K562 (cell line): ENCODE results near the gene RPTOR. TPM values are rescaled to one million over a fixed set of nuclear protein-coding genes. Genes with fewer than 3 reads are reported as not detected.

Experiments used
- ATAC-seq: fragments of 200-7000 bp; cut with Tn5 transposase; 3 replicates; pipeline ENCODE4 v1.9.1; 2020; ENCODE audit warnings: moderate library complexity
- BruUV-seq: library from RNA; stranded (reverse); fragments of 400-500 nt; replicated peaks from 2 replicates; lab custom pipeline; 2021; lab: Mats Ljungman, UMichigan
- CTCF ChIA-PET: fragments of 300-600 bp; formaldehyde crosslinking; extraction: SDS; loops from one replicate; lab custom pipeline; 2021; ENCODE audit warnings: low intra/inter-chr PET ratio; lab: Yijun Ruan, JAX
- POLR2A ChIA-PET: fragments of 300-600, 350-650 bp; sonication (Branson Sonifier 250); formaldehyde crosslinking; extraction: SDS; loops from one replicate; lab custom pipeline; 2021; ENCODE audit warnings: antibody characterized with exemption, inconsistent platforms; lab: Yijun Ruan, JAX
- DNase-seq, 4 experiments: peaks; one replicate each; pipeline versions ENCODE4 v3.0.0 to v3.0.0-alpha.2; 2011 to 2018; ENCODE audit warnings: low spot score in 3 of 4, mixed read lengths in 3 of 4; ENCODE audit errors: extremely low read depth in 1 of 4
- FAIRE-seq: peaks from 2 replicates; lab custom pipeline; 2011; peaks lifted over from hg19 to GRCh38; lab: Jason Lieb, UNC
- H2AFZ ChIP-seq: 2 replicates; pipeline ENCODE4 v1.6.0; 2011; ENCODE audit warnings: low read depth, low read length, control low read depth, inconsistent platforms
- H3K27ac ChIP-seq: fragments of 200-600 bp; 3 replicates; pipeline ENCODE4 v1.8.0; 2011; ENCODE audit warnings: low read depth, mild to moderate bottlenecking, control low read depth, inconsistent platforms, low read length, moderate library complexity, mixed read lengths; ENCODE audit errors: extremely low read depth
- H3K27me3 ChIP-seq, 2 experiments: fragments of 300-600 bp in 1 of 2; 2 replicates in 1 of 2; 3 replicates in 1 of 2; pipeline versions ENCODE4 v1.6.0 to v1.8.0; 2011; ENCODE audit warnings: inconsistent platforms in 2 of 2, low read length in 2 of 2, mild to moderate bottlenecking in 1 of 2, mixed read lengths in 1 of 2, moderate library complexity in 1 of 2; ENCODE audit not compliant: control insufficient read depth in 2 of 2, insufficient read depth in 2 of 2
- H3K36me3 ChIP-seq: fragments of 300-600 bp; 3 replicates; pipeline ENCODE4 v1.8.0; 2011; ENCODE audit warnings: mild to moderate bottlenecking, low read length, inconsistent platforms; ENCODE audit not compliant: control insufficient read depth, insufficient read depth
- H3K4me1 ChIP-seq, 2 experiments: fragments of 200-600 bp in 1 of 2; replicated peaks in 1 of 2; 2 replicates in 1 of 2; 3 replicates in 1 of 2; pipeline versions ENCODE4 v1.5.1 to v1.8.0; 2011; ENCODE audit warnings: inconsistent platforms in 2 of 2, low read length in 2 of 2, mild to moderate bottlenecking in 1 of 2, mixed read lengths in 1 of 2, moderate library complexity in 1 of 2; ENCODE audit not compliant: control insufficient read depth in 2 of 2, insufficient read depth in 2 of 2
- H3K4me2 ChIP-seq: 2 replicates; pipeline ENCODE4 v1.6.1; 2011; ENCODE audit warnings: low read length, control low read depth, inconsistent platforms, mixed read lengths; ENCODE audit not compliant: insufficient read depth
- H3K4me3 ChIP-seq: fragments of 200-600 bp; sonication (generic), shearing (Covaris generic); 2 replicates; pipeline ENCODE4 v1.5.1; 2016; ENCODE audit warnings: control low read depth, inconsistent platforms
- H3K79me2 ChIP-seq: fragments of 200-600 bp; 3 replicates; pipeline ENCODE4 v1.8.0; 2011; ENCODE audit warnings: low read length, inconsistent platforms; ENCODE audit not compliant: control insufficient read depth, insufficient read depth
- H3K9ac ChIP-seq, 2 experiments: 2 replicates each; pipeline versions ENCODE4 v1.6.0 to v1.6.1; 2011; ENCODE audit warnings: low read depth in 2 of 2, low read length in 2 of 2, control low read depth in 1 of 2, inconsistent platforms in 1 of 2, mild to moderate bottlenecking in 1 of 2, mixed read lengths in 1 of 2; ENCODE audit not compliant: insufficient read depth in 1 of 2
- H3K9me1 ChIP-seq: one replicate; pipeline ENCODE4 v1.6.0; 2011; ENCODE audit warnings: inconsistent platforms, mild to moderate bottlenecking, low read length, moderate library complexity; ENCODE audit not compliant: control insufficient read depth, insufficient read depth
- H3K9me3 ChIP-seq: replicated peaks from 2 replicates; pipeline ENCODE4 v1.5.1; 2011; ENCODE audit warnings: low read depth, low read length, inconsistent platforms; ENCODE audit not compliant: control insufficient read depth, insufficient read depth
- H4K20me1 ChIP-seq: replicated peaks from 2 replicates; pipeline ENCODE4 v1.6.1; 2011; ENCODE audit warnings: low read length, inconsistent platforms, mixed read lengths; ENCODE audit not compliant: control insufficient read depth, insufficient read depth
- CHD2 ChIP-seq: IDR thresholded peaks from 2 replicates; pipeline ENCODE4 v1.6.1; 2011; ENCODE audit warnings: low read depth, low read length
- DMBX1 ChIP-seq: fragments of 250-450 bp; sonication (Bioruptor Pico); IDR thresholded peaks from 2 replicates; pipeline ENCODE4 v1.8.0; 2022; ENCODE audit warnings: inconsistent platforms, mild to moderate bottlenecking, moderate library complexity, borderline replicate concordance
- EGR1 ChIP-seq: fragments of 450-650 bp; conservative IDR thresholded peaks from 2 replicates; pipeline ENCODE4 v1.6.1; 2017; ENCODE audit warnings: mild to moderate bottlenecking
- ZNF347 ChIP-seq: fragments of 450-650 bp; formaldehyde crosslinking; IDR thresholded peaks from 2 replicates; pipeline ENCODE4 v1.4.0; 2020; ENCODE audit warnings: low read depth, mild to moderate bottlenecking, moderate library complexity
- WGBS: fragments of 100-300 bp; shearing (Covaris generic); methylation state at CpG from one replicate; pipeline ENCODE4 v1.1.6; 2016; ENCODE audit warnings: low coverage, mixed read lengths; ENCODE audit not compliant: insufficient coverage; ENCODE audit errors: missing lambda C conversion rate; 5-methylcytosine and 5-hydroxymethylcytosine counted together
- in situ Hi-C: fragments of 300-500 bp; cut with MboI; formaldehyde crosslinking; loops from 4 replicates; pipeline ENCODE4 v1.15.0; 2018; ENCODE audit warnings: inconsistent platforms, mixed read lengths
- intact Hi-C: fragments of 100-400 bp; cut with micrococcal nuclease; formaldehyde crosslinking; loops from 2 replicates; pipeline ENCODE4 v1.14.2; 2022
- polyA plus RNA-seq, 8 experiments: library from polyadenylated mRNA; depleted of rRNA in 4 of 8; stranded (reverse) in 5 of 8; unstranded in 3 of 8; fragments of >200 nt; fragmentation: Nextera tagmentation in 2 of 8; fragmentation: Illumina TruSeq in 1 of 8; extraction: Ambion mirVana in 2 of 8; extraction: Trizol in 1 of 8; gene quantifications; 2 replicates each; pipeline versions ENCODE4 v1.2.1 to v1.2.3, GENCODE V29; 2011 to 2014; ENCODE audit warnings: inconsistent platforms in 1 of 8, missing spikeins in 1 of 8
- total RNA-seq, 7 experiments: library from RNA; depleted of rRNA in 6 of 7; stranded (reverse); fragments of >200 nt in 6 of 7; fragmentation: Illumina TruSeq in 2 of 7; extraction: Trizol in 2 of 7; gene quantifications; 2 replicates each; pipeline versions ENCODE4 v1.2.1 to v1.2.3, GENCODE V29; 2011 to 2021; ENCODE audit warnings: low replicate concordance in 1 of 7
- TF ChIP-seq, protein P1 (sequence below): IDR thresholded peaks from 2 replicates; pipeline ENCODE4 v1.6.1; 2016; ENCODE audit warnings: missing genetic modification characterization, missing compliant biosample characterization

Gene RPTOR
- total and polyA plus RNA-seq, 9 of the 15 experiments (the other 6 are each of a cell fraction or from before 2014, with no cell fraction given): 0.24 to 54.1 (median 10.2) TPM

DNA sequence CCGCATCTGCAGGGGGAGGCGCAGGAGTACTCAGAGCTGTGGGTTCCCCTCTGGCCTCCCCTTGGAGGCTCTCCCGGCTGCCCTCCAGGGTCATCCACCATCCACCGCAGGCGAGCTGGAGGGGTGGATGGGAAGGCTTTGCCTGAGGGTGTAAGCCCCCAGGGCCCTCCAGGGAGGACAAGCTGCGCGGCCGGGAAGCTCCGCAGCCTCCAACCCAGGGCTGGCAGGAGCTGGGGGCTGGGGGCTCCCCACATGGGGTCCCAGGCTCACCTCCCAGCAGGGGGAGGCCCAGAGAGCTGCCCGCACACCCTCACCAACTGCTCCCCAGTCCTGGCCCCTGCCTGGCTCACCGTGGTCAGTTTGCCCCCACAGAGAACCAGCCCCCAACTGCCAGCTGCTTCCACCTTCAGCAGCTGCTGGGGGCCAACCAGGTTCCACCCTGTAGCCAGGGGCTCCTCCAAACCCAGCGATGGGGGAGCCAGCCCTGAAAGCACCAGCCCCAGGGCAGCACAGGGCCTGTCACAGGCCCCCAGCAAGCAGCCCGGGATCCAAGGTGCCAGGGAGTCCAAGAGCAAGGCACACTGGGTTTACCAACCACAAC, 427.2 kb downstream of the RPTOR start:
- Histone ChIP-seq H3K4me3 (no peak overlapping the region), H3K9me1 (no peaks in the 10 kb centered on the region), H3K9ac (peak overlapping the region in 1 of 2 experiments; percentile 17; a peak in 1 of 4 replicates), H3K9me3 (no peaks in the 10 kb centered on the region), H3K4me1 (peaks cover 0 to 44% of the 10 kb centered on the region in 2 experiments; a peak in 4 of 5 replicates), H3K4me2 (no peak overlapping the region), H4K20me1 (no peaks in the 10 kb centered on the region), H3K27ac (no peak overlapping the region), H2AFZ (no peak overlapping the region), H3K27me3 (peaks cover 15 to 25% of the 10 kb centered on the region in 2 experiments), H3K36me3 (no peaks in the 10 kb centered on the region), H3K79me2 (no peaks in the 10 kb centered on the region)
- intact Hi-C loops: no loop called here
- DNase-seq (no peak), ATAC-seq (no peak), FAIRE-seq (no peak)
- TF ChIP-seq CHD2: no peak
- TF ChIP-seq EGR1: no peak
- TF ChIP-seq ZNF347 (CRISPR knock-in tag): no peak
- no peak for TF ChIP-seq DMBX1 (CRISPR knock-in tag)
- TF ChIP-seq, protein P1, sequence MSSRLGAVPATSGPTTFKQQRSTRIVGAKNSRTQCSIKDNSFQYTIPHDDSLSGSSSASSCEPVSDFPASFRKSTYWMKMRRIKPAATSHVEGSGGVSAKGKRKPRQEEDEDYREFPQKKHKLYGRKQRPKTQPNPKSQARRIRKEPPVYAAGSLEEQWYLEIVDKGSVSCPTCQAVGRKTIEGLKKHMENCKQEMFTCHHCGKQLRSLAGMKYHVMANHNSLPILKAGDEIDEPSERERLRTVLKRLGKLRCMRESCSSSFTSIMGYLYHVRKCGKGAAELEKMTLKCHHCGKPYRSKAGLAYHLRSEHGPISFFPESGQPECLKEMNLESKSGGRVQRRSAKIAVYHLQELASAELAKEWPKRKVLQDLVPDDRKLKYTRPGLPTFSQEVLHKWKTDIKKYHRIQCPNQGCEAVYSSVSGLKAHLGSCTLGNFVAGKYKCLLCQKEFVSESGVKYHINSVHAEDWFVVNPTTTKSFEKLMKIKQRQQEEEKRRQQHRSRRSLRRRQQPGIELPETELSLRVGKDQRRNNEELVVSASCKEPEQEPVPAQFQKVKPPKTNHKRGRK (tag): no peak
- POLR2A ChIA-PET: interaction anchor here (0.7 kb wide), 2 partner anchors 548 to 823 kb away, joined by 3 to 6 read pairs; no protein-coding TSS in a partner anchor
- no TSS peak for BruUV-seq
- in situ Hi-C loops: no loop called here
- WGBS: 31% methylated on average over 11 of the region's 13 CpGs
- CTCF ChIA-PET: interaction anchor here (3.0 kb wide), 1 partner anchor 545 kb away, joined by 20 read pairs; no protein-coding TSS in a partner anchor
